ENCODE data around the gene EBI3.

The EBI3 gene

GRCh38 chr19:4229179-4229931, at the start of gene EBI3:
TSS of gene EBI3 (plus strand) at chr19:4229523. CDS start at chr19:4229551, 28 bp downstream.
- no peak within 1 kb of the TSS for H3K27ac ChIP-seq
- no peaks in the 10 kb centered on the region for H3K36me3 ChIP-seq
- H3K27me3 ChIP-seq, result peaks cover 22% of the 10 kb centered on the region
- no peaks in the 10 kb centered on the region for H3K9me3 ChIP-seq
- TF ChIP-seq CTCF (IDR thresholded peaks at IDR 0.05), result no peak
- H3K4me1 ChIP-seq (ENCODE audit: control insufficient read depth in 1 of 2, insufficient read depth in 1 of 2, low read depth in 1 of 2, low read length in 1 of 2), result no peaks in the 10 kb centered on the region
- H3K4me3 ChIP-seq (ENCODE audit: low read depth in 1 of 2, low read length in 1 of 2), result no peak within 1 kb of the TSS

- peaks cover 25 to 29% of the 10 kb centered on the region in 2 experiments for H3K4me1 ChIP-seq (ENCODE audit: control insufficient read depth in 1 of 2, insufficient read depth in 1 of 2, low read depth in 1 of 2, low read length in 1 of 2)
- peaks cover 19% of the 10 kb centered on the region for H3K27me3 ChIP-seq
- H3K27ac ChIP-seq, result no peak overlapping the region
- peak overlapping the region in 1 of 2 experiments; percentile 91 for H3K4me3 ChIP-seq (ENCODE audit: low read depth in 1 of 2, low read length in 1 of 2)
- TF ChIP-seq CTCF (IDR thresholded peaks at IDR 0.05), result no peak
- peaks cover 46% of the 10 kb centered on the region for H3K36me3 ChIP-seq
- H3K9me3 ChIP-seq, result no peaks in the 10 kb centered on the region
Measured at GRCh38 chr19:4181053-4181508, 48.2 kb upstream of the EBI3 start.

DNA sequence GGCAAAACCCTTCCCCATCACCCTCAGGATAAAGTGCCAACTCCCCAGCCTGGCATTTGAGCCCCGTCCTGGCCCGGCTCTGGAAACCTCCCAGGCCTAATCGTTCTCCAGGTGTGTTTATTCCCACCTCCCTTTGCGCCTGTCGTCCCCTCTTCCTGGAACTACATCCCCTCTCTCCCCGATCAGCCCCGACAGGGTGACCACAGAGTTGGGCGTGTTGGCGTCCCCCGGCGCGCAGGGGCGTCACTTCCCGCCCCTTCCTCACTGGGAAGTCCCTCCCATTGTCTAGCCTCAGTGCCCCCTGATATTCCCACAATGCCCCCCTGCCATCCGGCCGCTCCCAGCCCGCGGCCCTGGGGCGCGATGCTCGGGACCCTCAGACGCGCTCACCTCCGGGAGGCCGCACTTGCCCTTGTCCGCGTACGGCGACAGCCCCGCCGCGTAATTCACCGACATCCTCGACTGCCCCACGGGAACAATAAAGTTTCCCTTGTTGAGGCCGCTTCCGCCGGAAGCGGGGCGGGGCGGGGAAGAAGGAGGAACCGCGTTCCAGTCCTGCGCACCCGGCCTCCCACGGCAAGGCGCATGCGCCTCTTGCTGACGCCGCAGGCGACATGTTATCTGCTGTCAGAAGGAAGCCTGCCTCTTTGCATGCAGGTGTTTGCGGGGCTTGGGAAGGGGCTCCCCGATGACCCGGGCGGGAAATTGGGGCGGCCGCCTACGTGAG, 47.1 kb upstream of the EBI3 start, which contains the start of the genes ANKRD24 and SIRT6:
ANKRD24 (plus strand) TSS at position 606 of the 727 bp plus-strand sequence. CDS start 3,737 bp downstream, outside the sequence.
SIRT6 (minus strand) TSS at position 480 of the 727 bp plus-strand sequence; CDS start at position 456, 24 bp downstream.
- TF ChIP-seq CTCF (IDR thresholded peaks at IDR 0.05), result peak; percentile 21
- peaks cover 25 to 29% of the 10 kb centered on the region in 2 experiments for H3K4me1 ChIP-seq (ENCODE audit: control insufficient read depth in 1 of 2, insufficient read depth in 1 of 2, low read depth in 1 of 2, low read length in 1 of 2)
- peaks cover 19% of the 10 kb centered on the region for H3K27me3 ChIP-seq
- peaks cover 34% of the 10 kb centered on the region for H3K36me3 ChIP-seq
- no peaks in the 10 kb centered on the region for H3K9me3 ChIP-seq
- peak within 1 kb of the TSS; percentile 91 to 92 for H3K4me3 ChIP-seq (ENCODE audit: low read depth in 1 of 2, low read length in 1 of 2)
- peak within 1 kb of the TSS; percentile 86 for H3K27ac ChIP-seq

DNA sequence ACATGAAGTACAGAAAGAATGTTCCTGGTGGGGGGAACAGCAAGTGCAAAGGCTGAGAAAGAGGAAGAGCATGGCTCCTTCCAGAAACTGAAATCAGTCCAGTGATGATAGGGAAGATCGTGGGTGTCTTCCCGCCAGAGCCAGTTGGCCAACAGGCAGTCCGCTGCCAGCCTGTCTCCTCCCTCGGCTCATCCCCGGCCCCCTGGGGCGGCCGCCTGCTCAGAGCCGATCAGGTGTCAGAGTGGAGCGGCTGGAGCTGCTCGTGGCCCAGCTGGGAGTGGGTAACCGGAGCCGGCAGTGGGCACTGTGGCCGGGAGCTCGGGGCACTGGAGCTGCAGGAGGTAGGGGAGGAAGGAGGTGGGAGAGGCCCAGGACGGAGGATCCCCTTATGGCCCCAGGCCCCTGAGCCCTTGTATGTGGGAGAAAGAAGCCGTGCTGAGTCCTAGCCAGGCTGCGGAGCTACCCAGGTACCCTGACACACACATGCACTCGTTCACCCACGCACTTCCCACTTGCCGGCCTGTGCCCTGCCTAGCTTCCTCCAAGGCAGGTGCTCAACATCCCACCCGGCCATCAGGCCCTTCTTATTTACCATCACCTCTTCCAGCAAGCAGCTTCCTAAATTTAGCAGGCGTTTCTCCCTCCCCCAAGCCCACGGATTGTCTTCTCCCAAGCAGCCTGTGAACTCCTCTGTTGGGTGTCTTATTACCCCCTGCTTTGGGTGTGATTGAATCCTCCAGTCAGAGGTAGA, 45.2 kb upstream of the EBI3 start:
- no peak overlapping the region for H3K27ac ChIP-seq
- no peak for TF ChIP-seq CTCF (IDR thresholded peaks at IDR 0.05)
- H3K27me3 ChIP-seq, result peaks cover 19% of the 10 kb centered on the region
- H3K36me3 ChIP-seq, result peaks cover 15% of the 10 kb centered on the region
- H3K9me3 ChIP-seq, result no peaks in the 10 kb centered on the region
- H3K4me3 ChIP-seq (ENCODE audit: low read depth in 1 of 2, low read length in 1 of 2), result no peak overlapping the region
- H3K4me1 ChIP-seq (ENCODE audit: control insufficient read depth in 1 of 2, insufficient read depth in 1 of 2, low read depth in 1 of 2, low read length in 1 of 2), result peaks cover 25 to 29% of the 10 kb centered on the region in 2 experiments

DNA sequence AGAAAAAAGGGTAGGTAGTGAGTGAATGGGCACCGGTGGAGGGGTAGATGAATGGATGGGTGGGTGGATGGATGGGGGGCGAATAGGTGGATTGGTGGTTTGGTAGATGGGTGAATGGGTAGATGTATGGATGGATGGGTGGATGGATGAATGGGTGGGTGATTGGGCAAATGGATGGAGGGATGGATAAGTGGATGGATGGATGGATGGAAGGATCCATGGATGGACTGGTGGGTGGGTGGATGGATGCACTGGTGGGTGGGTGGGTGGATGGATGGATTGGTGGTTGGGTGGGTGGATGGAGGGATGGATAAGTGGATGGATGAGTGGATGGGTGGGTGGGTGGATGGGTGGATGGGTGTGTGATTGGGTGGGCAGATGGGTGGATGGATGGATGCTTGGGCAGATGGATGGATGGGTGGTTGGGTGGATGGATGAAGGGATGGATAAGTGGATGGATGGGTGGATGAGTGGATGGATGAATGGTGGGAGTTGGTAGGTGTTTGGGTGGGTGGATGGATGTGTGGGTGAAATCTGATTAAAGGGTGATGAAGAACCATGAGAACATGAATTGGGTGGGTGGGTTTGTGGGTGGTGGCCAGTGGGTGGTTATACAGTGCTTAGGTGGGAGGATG, 44.5 kb upstream of the EBI3 start:
- H3K9me3 ChIP-seq, result no peaks in the 10 kb centered on the region
- H3K4me1 ChIP-seq (ENCODE audit: control insufficient read depth in 1 of 2, insufficient read depth in 1 of 2, low read depth in 1 of 2, low read length in 1 of 2), result peaks cover 25 to 29% of the 10 kb centered on the region in 2 experiments
- no peak overlapping the region for H3K4me3 ChIP-seq (ENCODE audit: low read depth in 1 of 2, low read length in 1 of 2)
- peaks cover 9% of the 10 kb centered on the region for H3K36me3 ChIP-seq
- no peak for TF ChIP-seq CTCF (IDR thresholded peaks at IDR 0.05)
- no peak overlapping the region for H3K27ac ChIP-seq
- H3K27me3 ChIP-seq, result peaks cover 19% of the 10 kb centered on the region

Data from neutrophil (primary cell).